Activated CD8-positive, alpha-beta memory T cell treated with anti-CD3 and anti-CD28 coated beads, Interleukin-2, amount 50 U/mL, for 24 hours (primary cell): ENCODE data around the gene MAST2.
"Not testable (repeated sequence)": the region's sequence is repeated elsewhere in the genome, so short reads cannot be mapped to it uniquely, and the experiment has no call there.

Experiments
- DNase-seq: peaks from one replicate; pipeline ENCODE4 v3.0.0-alpha.2; 2020; ENCODE audit errors: extremely low read depth

The MAST2 gene

DNA sequence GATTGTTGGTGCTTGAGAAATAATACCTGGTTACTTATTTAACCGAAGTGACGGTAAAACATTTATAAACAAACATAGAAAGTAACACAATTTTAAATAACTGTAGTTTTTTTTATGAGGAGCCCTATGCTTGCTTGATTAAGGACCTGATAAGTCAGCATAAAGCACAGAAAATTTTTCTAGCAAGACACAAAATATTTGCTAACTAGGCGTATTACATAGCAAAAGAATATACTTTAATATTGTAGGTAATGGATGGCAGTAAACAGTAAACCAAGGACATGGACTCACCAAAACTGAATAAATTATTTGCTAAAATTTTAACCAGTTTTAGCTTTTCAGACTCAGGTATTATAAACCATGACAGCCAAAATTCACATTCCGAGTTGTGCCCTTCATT is 90.9 kb downstream of the MAST2 start:
- no peak for DNase-seq

DNA sequence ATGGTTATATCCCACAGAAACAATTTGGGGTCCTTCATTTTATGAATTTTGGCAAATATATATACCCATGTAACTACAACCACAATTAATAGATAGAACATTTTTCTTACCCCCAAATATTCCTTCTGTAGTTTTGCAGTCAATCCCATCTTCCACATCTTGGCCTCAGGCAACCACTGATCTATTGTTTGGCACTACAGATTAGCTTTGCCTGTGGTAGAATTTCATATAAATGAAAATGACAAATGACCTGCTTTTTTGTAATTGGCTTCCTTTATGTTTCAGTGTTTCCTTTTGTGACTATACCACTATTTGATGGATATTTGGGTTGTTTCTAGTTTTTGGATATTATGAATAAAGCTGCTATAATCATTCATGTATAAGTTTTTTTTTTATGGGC is 91.5 kb downstream of the MAST2 start:
- DNase-seq = no peak

DNA sequence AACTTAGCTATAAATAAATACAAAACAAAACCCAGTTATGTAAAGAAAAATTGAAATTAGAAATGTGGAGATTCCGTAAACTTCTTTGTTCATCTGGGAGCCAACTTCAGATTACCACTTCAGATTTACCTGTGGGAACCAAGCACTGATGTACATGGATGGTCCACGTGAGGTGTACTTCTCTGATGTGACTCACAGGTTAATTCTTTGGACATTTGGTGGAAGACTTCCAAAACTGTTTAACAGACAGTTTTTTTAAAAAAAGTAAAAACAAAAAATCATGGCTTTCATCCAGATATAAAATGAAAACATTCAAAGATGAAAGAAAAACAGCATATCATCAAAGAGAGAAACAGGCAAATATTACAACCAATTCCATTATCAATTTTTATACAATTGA is 92.0 kb downstream of the MAST2 start:
- no peak for DNase-seq

DNA sequence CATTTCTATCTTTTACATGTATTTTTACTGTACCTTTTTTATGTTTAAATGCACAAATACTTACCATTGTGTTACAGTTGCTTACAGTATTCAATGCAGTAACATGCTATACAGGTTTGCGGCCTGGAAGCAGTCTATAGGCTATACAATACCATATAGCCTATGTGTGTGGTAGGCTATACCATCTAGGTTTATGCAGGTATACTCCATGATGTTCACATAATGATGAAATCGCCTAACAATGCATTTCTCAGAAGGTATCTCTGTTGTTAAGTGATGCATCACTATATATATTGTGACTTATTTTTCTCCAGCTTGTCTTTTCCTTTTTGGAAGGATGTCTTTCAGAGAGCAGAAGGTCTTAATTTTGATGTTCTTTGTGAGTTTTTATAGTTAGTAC is 103.5 kb downstream of the MAST2 start:
- DNase-seq = no peak

DNA sequence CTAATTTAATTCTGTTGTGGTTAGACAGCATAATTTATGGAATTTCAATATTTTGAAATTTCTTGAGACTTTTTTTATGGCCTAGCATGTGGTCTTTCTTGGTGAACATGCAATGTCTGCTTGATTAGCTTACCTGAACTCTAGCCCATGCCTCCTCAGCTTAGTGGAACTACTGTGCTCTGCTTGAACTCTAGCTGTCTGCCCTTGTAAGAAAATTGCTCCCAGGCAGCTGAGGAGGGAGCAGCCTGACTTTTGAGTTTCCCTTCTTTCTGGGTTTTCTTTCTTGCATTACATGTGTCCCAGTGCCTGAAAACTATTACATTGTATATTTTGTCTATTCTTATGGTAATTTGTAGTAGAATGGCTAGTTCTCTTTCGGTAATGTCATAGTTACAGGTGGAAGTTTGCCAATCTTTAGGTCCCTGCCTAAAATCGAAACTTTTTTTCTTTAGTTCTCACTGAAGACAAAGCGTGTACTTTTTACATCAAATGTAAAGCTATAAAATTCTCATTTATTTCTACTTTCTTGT is 105.3 kb downstream of the MAST2 start:
- DNase-seq = no peak

DNA sequence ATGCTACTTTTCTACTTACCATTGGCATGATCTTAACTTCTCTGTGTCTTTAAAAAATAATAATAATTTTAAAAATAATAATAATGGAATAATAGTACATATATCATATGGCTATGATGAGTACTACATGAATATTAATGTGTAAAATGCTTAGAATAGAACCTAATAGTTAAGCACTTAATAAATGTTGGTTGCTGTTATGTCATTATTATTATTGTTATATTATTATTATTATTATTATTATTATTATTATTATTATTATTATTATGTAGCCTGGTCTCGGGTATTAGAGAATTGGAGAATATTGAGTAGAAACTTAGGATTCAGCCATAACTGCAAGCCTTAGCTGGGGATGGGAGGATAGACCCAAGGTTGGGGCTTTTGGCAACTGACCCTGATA is 108.2 kb downstream of the MAST2 start:
- no peak for DNase-seq

DNA sequence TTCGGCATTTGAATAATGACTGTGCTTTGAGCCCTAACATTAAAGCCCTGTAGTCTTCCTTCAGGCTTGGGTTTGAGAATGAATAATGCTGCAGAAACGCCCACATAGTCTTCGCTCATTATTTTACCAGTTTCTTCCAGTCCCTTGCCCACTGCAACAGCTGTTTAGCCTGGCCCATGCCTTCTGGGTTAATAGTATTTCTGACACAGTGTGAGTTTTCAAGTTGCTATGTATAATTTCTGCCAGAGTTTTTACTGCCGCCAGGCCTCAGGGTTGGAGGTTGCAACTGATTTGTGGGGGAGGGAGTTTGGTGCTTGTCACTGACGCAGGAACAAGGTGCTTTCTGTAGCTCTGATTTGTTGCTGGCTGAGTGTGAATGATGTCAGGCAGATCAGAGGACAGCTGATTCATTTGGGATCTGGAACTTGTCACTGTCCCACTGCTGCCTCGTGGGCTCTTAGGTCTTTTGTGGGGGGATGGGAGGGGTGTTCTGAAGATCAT is 109.8 kb downstream of the MAST2 start:
- DNase-seq = no peak

DNA sequence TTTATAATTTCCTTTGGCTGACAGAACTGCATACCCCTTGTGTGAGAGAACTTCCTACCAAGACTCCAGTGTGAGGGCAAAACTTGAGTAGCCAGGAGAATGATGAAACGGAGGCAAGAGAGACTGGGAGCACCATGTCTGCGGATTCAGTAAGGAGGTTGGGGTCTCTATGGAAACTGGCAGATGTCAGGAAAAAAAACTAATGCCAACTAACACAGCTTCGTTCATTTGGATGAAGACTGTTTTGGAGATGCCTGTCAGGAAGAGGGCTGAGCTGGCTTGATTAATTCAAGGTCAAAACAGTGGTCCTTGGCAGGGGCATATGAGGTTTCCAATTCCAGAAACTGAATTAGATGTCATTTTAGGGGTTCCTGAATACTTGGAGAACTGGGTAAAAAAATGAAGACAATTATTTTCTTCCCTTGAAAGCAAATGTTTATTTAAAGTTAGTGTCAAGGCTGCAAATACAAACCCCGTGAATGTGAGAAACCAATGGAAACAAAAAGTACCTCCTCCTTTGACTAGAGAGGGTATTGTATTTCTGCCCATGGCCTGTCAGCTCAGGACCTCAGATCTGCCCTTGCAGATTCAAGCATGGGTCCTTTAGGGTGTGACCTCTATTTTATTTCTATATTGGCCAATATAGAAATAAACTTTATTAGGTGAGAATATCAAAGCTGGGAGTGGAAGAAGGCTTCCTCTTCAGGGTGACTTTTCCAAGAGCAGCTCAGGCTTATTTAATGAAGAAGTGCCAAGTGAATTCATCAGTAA is 110.5 kb downstream of the MAST2 start:
- DNase-seq = no peak

DNA sequence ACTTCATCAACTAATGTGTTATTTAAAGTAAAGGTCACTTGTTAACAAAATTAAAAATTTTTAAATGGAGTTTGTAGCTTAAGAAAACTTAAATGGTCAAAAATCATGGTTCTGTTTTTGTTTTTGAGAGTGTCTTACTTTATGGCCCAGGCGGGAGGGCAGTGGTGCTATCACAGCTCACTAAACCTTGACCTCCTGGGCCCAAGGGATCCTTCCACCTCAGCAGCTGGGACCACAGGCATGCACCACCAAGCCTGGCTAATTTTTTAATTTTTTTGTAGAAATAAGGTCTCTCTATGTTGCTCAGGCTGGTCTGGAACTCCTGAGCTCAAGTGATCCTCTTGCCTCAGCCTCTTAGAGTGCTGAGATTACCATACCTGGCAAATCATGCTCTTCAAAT is 111.4 kb downstream of the MAST2 start:
- no peak for DNase-seq

DNA sequence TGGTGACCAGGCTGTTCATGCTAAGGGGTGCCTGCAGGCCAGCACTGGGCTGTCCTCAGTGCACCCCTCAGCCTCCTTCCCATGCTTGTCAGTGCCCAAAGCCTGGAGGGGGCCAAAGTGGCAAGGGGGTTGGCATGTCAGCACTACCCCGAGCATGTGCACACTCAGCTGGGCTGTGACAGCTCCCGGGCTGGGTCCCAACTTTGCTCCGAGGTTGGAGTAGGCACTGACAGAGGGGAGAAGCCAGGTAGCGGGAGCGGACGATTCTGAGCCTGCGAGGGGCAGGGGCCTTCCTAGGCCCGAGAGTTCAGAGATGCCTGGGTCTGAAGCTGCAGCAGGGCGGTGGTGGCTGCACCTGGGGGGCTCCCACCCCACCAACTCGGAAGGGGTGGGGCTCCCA is 119.0 kb downstream of the MAST2 start:
- DNase-seq = no peak

DNA sequence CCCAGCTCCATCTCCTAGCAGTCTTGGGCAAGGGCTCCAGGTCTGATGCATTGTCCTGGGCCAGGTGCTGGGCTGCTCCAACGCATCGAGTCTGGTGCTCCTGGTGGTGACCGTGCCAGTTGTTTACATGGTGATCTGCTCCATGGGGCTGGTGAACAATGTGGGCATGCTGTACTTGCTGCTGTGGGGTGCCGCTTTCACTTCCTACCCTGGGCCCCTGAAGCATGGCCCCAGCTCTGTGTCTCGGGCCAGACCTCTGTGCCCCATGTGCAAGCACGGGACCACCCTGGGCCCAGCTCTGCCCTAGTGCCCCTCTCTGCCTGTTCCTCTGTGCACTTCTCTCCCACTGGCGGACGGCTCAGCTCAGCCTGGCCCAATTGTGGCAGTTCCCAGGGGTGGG is 119.4 kb downstream of the MAST2 start:
- DNase-seq = no peak

DNA sequence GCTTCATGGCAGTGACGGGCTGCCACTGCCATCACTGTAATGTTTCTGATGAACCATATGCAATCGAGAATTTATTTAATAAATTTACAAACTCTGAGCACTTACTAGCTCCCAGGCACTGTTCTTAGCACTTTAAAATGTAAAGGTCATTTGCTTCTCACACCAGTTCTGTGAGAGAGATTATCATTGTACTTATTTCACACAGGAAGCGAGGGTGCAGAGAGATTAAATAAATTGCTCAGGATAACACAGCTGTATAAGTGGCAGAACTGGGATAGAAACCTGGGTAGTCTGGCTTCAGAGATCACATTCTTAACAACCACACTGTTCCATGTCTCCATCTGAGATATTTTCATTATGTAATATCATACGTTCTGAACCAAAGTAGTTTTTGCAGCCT is 119.9 kb downstream of the MAST2 start:
- DNase-seq = no peak

DNA sequence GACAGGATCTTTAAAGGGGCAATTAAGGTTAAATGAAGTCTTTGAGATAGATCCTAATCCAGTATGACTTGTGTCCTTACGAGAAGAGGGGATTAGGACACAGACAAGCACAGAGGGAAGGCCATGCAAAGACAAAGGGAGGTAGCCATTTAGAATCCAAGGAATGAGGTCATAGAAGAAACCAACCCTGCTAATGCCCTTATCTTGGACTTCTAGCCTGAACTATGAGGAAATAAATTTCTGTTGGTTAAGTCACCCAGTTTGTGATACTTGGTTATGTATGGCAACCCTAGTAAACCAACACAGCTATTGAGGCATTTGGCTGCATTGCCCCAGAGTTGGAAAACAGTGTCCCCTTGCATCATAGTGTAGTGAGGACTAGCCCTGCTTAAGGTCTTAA is 121.3 kb downstream of the MAST2 start:
- DNase-seq = no peak

DNA sequence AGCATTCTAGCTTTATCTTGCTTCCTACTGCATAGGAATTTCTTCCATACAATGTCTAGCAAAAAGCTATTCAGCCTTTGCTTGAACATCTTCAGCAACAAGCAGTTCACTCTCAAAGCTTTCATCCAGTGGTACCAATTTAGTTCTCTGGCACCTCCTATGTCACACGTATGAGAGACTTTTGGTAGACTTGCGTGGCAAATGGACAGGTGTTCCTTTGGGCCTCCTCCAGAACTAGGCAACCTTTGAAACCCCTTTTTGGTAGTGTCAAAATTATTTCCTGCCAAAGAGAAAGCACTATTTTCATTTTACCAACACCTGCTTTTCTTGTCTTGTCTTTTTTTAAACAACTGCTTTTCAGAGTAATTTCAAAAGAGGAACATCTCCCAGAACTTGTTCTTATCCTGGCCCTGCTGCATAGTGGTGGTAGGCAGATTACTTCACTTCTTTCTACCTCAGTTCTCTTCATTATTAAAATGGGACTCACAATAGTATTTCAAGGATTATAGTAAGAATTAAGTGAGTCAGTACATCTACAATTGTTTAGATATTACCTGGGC is 122.4 kb downstream of the MAST2 start:
- no peak for DNase-seq

DNA sequence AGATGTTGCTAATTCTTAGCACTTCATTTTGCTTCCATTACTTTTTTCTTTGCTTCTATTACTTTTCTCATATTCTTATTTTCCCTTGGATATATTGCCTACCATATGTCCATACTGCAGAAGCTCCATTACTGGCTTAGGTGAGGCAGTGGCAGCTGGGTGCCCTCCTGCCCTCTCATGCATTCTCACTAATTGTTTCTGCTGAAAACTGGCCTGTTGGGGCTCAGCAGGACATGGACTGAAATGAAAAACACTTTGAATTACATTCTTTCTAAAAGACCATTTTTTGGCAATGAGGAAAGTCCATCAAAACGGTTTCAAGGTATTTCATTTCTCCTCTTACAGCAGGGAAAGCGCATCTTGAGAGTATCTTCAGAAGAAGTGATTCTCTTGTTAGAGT is 122.9 kb downstream of the MAST2 start:
- DNase-seq = no peak

DNA sequence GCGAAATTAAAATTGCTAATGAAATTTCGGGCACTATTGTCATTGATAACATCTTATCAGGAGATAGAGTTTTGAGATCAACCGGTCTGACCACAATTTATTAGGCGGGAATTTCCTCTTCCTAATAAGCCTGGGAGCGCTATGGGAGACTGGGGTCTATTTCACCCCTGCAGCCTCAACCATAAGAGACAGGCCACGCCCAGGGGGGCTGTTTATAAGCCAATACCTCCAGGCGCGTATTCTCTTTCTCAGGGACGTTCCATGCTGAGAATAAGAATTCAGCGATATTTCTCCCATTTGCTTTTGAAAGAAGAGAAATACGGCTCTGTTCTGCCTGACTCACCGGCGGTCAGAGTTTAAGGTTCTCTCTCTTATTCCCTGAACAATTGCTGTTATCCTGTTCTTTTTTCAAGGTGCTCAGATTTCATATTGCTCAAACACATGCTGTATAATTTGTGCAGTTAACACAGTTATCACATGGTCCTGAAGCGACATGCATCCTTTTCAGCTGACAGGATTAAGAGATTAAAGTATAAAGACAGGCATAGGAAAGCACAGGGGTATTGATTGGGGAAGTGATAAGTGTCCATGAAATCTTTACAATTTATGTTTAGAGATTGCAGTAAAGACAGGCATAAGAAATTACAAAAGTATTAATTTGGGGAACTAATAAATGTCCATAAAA is 124.0 kb downstream of the MAST2 start:
- DNase-seq = not testable (repeated sequence)

DNA sequence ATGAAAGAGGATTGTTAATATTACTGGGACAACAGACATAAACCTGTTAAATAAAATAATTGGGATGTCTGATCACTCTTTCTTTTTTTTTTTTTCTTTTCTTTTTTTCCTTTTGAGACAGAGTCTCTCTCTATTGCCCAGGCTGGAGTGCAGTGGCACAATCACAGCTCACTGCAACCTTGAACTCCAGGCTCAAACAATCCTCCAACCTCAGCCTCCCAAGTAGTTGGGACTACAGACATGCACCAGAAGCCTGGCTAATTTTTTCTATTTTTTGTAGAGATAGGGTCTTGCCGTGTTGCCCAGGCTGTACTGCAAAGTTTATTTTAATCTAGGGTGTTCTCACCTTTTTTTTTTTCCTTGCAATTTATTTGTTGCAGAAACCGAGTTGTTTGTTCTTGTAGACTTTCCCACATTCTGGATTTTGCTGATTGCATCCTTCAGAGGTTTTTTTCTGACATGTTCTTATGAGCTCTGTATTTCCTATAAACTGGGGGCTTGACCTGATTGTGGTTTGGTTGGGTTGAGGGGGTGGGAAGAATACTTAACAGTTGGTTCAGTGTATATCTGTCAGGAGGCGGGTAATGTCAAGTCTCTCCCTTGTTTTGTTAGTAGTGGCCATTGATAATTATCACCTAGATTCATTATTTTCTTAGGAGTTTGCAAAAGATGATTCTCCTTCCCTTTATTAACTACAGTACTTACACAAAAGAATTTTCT is 125.2 kb downstream of the MAST2 start:
- DNase-seq = no peak

DNA sequence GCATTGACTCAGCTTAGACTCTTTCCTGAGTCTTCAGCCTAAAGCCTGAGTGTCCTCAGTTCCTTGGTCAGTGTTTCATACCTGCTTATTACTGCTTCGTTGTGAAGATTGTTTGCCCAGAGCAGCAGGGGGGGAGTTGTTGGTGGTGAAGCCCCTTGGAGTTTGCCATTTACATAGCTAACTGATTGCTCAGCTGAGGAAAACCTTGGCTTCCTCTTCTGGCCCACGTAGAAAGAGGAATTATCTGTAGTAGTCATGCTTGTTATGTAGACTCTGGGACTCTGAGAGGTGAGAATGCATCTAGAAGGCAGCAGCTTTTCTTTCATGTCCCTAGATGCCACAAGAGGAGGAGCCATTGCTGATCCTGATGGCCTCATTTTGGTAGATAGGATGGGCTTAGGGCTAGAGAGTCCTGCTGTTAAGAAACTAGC is 125.9 kb downstream of the MAST2 start:
- DNase-seq = no peak

DNA sequence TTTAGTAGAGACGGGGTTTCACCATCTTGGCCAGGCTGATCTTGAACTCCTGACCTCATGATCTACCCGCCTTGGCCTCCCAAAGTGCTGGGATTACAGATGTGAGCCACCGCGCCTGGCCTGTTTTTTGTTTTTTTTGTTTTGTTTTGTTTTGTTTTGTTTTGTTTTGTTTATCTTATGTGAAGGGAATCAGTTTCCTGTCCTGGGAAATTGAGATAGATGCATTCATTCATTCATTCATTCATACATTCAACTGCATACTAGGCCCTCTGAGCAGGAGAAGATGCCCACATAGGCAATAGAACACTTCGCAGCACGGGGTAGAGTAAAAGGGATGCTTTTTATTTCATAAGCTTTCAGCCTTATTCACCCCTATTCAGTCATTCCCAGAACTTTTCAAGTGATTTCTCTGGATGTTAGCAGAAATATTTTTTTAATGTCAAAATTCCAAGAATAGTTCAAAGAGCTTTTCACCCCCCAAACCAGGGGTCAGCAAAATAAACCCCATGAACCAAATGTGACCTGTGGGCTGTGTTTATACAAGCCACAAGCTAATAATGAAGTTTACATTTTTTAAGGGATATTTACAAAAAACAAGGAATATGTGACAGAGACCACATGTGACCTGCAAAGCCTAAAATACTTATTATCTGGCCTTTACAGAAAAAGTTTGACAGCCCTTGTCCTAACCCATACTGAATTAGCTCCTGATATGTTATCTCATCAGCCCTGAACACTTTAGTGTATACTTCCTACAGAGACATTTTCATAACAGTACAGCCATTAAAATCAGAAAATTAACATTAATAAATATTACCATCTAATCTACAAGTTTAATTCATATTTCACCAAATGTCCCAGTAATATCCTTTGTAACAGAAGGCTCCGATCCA is 127.1 kb downstream of the MAST2 start:
- no peak for DNase-seq

DNA sequence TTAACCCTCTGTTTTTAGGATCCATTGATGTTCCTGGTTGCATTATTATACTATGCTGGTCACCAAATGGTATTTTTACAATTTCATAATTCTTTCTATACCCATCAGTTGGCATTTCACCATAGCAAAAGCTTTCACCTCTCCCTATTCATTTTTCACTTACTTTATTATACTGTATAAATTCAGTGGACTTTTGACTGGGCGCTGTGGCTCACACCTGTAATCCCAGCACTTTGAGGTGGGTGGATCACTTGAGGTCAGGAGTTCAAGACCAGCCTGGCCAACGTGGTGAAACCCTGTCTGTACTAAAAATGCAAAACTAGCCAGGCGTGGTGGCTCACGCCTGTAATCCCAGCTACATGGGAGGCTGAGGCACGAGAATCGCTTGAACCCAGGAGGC is 128.8 kb downstream of the MAST2 start:
- not testable (repeated sequence) for DNase-seq

DNA sequence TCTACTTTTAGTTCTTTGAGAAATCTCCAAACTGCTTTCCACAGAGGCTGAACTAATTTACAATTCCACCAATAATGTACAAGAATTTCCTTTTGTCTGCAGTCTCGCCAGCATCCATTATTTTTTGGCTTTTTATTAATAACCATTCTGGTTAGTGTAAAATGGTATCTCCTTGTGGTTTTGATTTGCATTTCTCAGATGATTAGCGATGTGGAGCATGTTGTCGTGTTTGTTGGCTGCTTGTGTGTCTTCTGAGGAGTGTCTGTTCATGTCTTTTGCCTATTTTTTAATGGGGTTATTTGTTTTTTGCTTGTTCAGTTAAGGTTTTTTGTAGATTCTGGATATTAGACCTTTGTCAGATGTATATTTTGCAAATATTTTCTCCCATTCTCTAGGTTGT is 131.5 kb downstream of the MAST2 start:
- DNase-seq = no peak
